ENCODE results near the gene HSPA4.
"Not testable (repeated sequence)": the region's sequence is repeated elsewhere in the genome, so short reads cannot be mapped to it uniquely, and the experiment has no call there.

The HSPA4 gene

DNA sequence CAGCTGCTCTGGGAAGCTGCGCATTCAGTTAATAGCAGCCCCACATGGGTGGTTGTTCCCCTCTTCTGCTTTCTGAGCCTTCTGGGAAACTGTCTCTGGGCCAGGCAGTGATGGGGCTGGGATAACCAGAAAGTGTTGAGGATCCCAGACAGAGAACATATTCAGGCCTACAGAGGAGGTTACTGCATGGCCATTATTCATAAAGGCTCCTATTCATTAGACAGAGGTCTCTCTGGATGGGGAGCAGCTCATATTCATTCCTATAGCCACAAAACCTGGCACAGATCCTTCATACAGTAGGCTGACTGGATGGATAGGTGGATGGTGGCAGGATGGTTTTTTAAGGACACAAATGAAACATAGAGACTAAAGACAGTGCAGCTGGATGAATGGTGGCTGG is 76.3 kb downstream of the HSPA4 start:
- FAIRE-seq: no peak

DNA sequence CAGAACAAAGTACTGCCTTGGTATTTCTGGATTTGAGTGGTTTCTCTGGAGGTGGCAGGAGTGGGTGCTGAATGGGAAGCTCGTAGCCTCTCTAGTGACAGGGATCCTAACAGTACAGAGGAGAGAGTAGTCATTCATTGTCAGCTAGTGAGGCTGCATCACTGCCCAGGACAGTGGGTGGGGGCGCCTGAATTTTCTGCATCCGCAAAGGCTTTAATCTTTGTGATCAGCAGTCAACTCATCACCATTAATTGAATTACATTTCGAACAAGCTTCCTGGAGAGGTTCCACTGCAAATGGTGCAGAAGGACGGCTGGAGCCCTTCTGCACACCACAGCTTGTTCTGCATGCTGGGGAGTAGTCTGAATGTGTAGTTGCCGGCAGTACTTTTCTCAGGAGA is 77.5 kb downstream of the HSPA4 start:
- no peak for FAIRE-seq

DNA sequence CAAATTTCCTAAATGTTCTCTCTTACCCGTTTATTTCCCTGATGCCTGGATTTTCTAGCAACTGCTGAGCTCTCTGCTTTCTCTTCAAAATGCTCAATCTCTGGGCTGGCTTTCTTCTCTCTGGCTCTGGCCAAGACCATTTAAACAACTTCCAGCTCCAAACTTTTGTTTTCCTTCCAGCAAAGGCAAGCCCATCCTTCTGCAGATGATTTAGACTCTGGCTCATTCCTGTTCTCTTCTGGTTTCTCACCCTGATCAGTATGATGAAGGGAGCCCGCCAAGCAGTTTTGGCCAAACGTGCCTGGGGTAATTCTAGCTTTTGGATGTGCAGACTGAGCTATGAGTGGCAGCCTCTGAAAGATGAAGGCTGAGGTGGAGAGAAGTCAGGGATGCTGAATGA is 78.1 kb downstream of the HSPA4 start:
- no peak for FAIRE-seq

DNA sequence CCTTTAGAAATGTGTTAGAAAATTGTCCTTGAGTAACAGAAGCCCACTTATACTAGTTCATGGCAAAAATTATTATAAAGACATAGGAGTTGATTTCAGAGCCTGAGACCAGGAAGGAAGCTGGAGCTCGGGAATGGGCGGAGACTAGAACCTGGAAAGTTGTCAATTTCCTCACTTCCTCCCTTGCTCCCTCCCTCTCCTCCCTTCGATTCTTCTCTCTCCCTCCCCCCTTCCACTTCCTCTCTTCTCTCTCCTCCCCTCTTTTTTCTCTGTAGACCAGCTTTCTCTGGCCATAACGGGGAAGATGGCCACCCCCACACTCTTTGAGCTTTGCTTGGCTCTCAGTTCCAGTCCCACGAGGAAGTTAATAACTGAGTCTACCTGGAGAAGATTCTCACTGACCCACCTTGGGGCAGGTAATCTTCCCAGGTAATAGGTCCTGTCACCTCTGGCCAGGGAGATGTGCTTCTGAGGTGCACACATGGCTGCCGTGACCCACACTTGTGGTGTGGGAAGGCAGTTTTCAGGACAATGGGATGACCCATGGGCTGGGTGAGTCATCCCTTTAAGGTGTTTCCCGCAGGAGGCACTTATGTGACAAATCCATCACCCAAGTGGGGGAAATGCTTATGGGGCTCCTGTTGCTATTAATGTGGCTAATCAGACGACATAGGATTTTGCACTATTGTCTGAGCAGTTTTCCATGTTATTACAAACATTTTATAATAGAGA is 78.7 kb downstream of the HSPA4 start:
- no peak for FAIRE-seq

DNA sequence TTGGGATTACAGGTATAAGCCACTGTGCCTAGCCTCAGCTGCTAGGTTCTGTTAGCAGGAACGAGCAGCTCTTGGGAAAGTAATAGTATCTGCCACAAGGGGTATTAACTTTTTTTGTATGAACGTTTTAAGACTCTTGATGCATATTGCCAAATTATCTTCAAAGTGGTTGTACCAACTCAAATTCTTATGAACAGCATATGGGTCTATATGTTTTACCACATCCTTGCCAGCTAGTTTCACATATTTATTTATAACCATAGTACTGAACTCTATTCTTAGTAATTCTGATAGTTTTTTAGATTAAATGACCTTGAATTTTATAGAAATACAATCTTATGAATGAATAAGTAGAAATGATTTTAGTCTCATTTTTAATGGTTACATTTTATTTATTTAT is 80.9 kb downstream of the HSPA4 start:
- FAIRE-seq: no peak

DNA sequence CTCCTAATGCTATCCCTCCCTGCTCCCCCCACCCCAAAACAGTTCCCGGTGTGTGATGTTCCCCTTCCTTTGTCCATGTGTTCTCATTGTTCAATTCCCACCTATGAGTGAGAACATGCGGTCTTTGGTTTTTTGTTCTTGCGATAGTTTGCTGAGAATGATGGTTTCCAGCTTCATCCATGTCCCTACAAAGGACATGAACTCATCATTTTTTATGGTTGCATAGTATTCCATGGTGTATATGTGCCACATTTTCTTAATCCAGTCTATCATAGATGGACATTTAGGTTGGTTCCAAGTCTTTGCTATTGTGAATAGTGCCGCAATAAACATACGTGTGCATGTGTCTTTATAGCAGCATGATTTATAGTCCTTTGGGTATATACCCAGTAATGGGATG is 81.4 kb downstream of the HSPA4 start:
- not testable (repeated sequence) for FAIRE-seq

DNA sequence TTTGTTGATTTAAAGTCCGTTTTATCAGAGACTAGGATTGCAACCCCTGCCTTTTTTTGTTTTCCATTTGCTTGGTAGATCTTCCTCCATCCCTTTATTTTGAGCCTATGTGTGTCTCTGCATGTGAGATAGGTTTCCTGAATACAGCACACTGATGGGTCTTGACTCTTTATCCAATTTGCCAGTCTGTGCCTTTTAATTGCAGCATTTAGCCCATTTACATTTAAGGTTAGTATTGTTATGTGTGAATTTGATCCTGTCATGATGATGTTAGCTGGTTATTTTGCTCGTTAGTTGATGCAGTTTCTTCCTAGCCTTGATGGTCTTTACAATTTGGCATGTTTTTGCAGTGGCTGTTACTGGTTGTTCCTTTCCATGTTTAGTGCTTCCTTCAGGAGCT is 85.1 kb downstream of the HSPA4 start:
- FAIRE-seq: not testable (repeated sequence)

DNA sequence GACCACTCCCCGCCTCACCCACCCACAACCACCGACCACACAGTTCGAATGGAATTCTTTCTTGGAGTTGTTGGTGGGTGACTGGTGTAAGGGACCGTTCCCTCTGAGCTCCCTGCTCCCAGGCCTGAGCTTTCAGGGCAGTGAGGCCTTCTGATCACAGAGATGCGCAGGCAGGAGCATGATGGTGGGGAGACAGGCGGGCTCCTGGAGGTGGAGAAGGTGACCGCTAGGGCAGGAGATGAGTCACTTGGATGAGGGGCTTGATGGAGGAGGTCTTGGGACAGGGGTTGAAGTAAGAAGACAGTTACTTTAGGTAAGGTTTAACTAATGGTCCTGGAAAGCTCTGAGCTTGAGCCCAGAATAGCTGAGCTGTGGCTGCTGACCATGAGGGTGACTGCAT is 88.5 kb downstream of the HSPA4 start:
- FAIRE-seq: no peak

DNA sequence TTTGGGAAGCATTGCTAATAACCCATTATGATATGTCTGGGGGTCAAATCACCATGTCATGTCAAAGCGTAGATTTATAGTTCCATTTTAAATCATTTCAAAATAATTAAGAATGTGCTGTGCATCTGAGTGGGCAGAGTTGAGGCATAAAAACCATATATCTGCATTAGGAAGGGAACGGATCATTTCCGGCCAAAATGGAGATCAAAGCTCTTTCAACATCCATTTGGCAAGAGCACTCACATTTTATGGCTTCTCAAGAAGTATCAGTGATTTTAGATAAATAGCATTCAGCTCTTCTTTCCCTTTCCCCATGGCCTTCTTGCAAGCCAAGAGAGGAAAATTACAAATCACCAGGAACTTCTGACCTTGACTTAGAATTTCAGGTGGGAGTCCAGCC is 89.9 kb downstream of the HSPA4 start:
- FAIRE-seq: no peak

DNA sequence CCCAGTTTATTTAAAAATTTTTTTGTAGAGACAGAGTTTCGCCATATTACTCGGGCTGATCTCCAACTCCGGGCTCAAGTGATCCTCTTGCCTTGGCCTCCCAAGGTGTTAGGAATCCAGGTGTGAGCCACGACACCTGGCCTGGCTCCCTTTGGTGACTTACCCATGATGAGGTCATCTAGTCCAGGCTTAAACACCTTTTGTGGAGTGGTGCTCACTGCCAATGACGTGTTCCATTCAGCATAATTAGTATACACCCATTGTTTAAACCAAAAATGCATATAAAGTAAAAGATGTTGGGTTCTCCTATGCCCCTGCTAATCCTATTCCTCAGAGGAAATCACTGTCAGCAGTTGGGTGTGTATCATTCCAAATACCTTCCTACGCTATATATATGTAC is 91.0 kb downstream of the HSPA4 start:
- FAIRE-seq: no peak

DNA sequence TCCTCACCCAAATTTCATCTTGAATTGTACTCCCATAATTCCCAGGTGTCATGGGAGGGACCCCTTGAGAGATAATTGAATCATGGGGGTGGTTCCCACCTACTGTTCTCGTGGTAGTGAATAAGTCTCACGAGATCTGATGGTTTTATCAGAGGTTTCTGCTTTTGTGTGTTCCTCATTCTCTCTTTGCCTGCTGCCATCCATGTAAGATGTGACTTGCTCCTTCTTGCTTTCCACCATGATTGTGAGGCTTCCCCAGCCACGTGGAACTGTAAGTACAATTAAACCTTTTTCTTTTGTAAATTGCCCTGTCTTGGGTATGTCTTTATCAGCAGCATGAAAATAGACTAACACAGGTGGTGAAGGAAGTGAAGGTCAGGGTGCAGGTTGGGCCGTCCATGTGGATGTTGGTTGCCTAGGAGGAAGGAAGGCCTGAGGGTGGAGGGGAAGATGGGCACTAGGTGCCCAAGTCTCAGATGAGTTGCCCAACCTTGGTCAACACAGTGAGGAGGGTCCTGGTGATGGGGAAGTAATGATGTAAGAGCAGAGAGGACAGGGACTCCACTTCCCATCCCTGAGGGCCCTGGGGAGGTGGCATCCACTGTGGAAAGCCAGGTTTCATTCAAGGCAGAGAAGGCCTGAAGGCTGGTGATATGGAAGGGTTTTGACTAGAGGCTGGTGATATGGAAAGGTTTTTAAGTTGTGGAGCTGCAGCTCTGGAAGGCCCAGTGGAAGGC is 92.6 kb downstream of the HSPA4 start:
- FAIRE-seq: no peak

DNA sequence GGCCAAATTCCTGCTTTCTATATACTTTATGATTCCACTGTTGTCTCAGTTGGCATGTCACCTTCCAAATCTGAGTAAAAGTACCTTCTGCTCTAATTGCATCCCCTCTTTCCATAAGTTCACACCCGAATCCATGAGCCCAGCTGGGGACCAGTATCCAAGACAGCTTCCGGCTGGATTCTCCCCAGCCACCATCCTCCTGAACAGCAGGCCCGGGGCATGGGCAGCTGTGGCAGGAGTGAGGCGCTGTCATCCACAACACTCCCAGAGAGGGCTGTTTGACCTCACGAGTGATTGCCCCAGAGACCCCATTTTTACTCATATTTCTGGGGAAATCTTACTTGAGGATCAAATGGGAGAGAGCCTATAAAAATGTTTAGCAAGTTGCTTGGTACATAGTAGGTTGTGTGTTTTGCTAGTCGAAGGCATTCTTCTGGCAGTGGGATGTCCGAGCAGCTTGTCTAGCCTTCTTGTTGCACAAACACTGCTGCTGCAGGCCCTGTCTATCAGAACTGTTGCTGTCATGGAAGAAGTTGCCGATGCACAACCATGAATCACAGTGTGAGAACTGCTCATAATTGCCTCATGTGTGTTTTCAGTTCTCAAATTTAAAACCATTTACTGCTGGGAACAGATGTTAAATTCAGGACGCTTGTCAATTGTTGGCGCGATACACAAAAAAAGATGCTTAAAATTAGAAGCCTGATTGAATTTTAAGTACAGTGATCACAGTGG is 93.8 kb downstream of the HSPA4 start:
- FAIRE-seq: no peak

DNA sequence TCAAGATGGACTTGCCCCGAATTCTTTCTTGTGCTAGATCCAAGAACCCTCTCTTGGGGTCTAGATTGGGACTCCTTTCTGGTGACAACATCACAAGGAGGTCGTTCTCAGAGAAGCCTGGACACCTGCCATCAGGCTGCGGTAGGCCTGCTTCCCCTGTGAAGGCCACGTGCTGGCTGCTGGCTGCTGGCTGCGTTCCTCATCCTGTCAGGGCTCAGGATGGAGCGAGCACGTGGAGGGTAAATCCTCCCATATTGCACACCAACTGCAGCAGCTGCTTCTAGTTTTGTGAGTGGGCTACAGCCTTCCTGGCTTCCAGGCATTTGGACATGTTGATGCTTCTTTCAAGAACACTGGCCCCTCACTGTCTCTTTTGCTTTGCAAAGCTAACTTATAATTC is 95.6 kb downstream of the HSPA4 start:
- FAIRE-seq: no peak

DNA sequence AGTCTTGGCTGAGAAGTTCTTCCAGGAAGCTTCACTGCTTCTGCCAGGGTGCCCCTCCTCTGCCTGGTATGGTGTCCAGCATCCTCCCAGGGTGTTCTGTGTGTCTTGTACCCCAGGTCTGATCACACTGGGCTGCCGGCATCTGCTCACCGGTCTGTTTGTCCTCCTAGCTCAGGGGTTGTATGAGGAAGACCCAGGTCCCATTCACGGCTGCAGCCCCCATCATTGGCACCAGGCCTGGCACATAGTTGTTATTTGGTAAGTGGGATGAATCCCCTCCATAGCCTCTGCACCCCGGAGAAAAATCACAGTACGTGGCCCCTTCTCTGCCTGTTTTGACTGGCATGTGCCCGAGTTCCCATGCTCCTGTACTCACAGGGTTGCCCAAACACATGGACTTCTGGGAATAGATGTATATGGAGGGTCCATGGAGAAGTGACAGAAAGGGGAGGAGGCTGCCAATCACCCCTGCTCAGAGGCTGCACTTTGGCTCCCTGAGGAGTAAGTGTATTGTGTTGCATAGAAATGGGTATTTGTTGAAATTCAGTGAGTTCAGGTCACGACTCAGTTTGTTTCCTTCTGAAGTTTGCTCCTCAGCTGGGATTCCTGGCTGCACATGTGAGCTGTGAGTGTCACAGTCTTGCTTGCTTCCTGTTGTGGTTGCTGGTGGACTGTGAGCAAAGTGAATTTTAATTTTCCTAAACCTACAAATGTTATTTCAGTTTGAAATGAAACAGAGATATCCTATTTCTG is 96.2 kb downstream of the HSPA4 start:
- no peak for FAIRE-seq

DNA sequence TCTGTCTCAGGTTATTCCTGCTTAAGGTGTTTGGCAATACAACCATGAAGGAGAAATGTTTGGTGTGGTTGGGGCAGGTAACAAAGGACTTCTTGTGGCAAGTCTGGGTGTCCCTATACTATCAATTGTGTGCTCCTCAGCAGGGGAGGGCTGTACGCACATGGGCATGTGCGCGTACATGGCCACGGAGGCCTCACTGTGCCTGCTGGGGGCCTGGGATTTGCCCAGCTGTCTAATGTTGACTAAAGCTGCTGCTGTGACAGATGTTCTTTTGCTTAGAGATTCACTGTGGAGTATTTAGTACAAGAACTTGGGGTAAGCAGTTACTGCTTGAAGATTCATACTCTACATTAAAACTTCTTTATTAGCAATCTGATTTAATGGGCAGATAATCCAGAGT is 97.5 kb downstream of the HSPA4 start:
- no peak for FAIRE-seq

DNA sequence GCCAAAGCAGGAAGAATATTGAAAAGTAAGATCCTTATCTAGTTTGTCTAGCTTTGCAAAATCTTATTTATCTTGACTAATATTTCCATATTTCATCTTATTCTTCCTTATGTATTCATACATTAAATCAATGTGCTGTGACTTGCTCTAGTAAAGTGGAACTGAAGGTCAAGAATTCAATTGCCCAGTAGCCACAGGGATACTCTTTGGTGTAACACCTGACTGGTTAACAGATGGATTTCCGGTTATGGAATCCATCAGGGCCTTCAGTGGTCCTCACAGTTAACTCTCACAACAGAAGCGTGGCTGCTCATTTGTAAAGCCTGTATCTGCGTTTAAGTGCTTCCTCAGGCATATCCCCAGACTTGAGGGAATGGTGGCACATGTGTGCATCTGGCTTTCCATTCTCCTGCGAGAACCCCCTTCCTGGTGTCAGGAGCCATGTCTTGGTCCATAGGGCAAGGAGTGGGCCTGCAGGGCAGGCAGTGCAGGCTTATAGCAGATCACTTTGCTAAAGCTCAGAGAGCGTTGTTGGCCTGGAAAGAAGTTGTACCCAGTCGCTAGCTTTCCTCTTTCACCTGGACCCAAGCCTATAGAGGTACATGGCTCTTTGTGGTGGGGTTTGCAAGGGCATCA is 99.2 kb downstream of the HSPA4 start:
- no peak for FAIRE-seq

DNA sequence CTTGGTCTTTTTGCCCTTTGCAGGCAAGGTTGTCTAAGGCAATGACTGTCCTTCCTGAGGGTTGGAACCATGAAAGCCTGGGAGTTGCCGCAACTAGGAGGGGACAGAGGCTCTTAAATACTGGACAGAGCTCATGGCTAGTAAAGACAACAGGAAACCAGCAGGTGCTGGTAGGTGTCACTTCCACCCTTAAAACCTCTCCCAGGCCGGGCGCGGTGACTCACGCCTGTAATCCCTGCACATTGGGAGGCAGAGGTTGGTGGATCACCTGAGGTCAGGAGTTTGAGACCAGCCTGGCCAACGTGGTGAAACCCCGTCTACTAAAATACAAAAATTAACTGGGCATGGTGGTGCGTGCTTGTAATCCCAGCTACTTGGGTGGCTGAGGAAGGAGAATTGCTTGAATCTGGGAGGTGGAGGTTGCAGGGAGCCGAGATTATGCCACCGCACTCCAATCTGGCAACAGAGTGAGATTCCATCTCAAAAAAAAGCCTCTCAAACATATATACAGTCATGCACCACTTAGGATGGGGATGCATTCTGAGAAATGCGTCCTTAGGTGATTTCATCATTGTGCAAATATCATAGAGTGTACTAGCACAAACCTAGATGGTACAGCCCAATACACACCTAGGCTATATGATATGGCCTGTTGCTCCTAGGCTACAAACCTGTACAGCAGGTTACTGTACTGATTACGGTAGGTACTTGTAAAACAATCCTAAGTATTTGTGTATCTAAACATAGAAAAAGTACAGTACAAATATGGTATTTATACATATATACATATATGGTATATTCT is 102.7 kb downstream of the HSPA4 start:
- FAIRE-seq: no peak

DNA sequence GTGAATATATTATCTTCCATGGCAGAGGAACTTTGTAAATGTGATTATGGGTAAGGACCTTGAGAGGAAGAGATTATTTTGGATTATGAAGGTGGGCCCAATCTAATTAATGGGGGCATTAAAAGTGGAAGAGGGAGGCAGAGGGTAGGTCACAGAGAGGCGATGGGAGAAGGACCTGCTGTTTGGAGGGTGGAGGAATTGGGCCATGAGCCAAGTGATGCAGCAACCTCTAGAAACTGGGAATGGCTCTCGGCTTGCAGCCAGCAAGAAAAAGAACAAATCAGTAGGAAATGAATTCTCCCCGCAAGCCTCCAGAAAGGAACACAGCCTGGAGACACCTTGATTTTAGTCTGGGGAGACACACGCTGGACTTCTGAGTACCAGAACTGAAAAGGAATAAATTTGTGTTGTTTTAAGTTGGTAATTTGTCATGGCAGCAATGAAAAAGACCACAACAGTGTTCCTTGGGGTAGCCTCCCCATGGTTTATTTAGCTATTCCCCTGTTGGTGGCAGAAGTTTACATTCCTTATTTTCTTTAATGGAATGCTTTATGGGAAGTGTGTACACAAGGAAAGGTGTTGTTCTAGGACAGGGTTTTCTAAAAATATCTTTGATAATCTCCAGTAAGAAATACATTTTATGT is 103.6 kb downstream of the HSPA4 start:
- FAIRE-seq: no peak
